MM.1S (cell line): ENCODE data around the gene PCNT.

ENCODE experiments used
- DNase-seq: peaks from one replicate; pipeline ENCODE4 v3.0.0-alpha.2; 2015
- H2AFZ ChIP-seq: fragments of 300-600 bp; sonication (generic); 2 replicates; pipeline ENCODE4 v1.6.0; 2016; ENCODE audit warnings: antibody characterized with exemption, low read length
- H3F3A ChIP-seq: fragments of 300-600 bp; sonication (generic); 2 replicates; pipeline ENCODE4 v1.6.1; 2016; ENCODE audit warnings: mild to moderate bottlenecking, antibody characterized with exemption, low read length, moderate library complexity, mixed read lengths; ENCODE audit not compliant: insufficient read depth
- H3K27ac ChIP-seq: fragments of 300-600 bp; sonication (generic); 2 replicates; pipeline ENCODE4 v1.5.1; 2016; ENCODE audit warnings: mild to moderate bottlenecking, low read length
- H3K27me3 ChIP-seq: fragments of 300-600 bp; sonication (generic); replicated peaks from 2 replicates; pipeline ENCODE4 v1.6.0; 2016; ENCODE audit warnings: low read length; ENCODE audit not compliant: insufficient read depth
- H3K36me3 ChIP-seq: fragments of 300-600 bp; sonication (generic); replicated peaks from 2 replicates; pipeline ENCODE4 v1.6.1; 2016; ENCODE audit warnings: mild to moderate bottlenecking, low read length, mixed read lengths; ENCODE audit not compliant: insufficient read depth
- H3K4me1 ChIP-seq: fragments of 300-600 bp; sonication (generic); 2 replicates; pipeline ENCODE4 v1.6.1; 2016; ENCODE audit warnings: low read length, mixed read lengths
- H3K4me2 ChIP-seq: fragments of 300-600 bp; sonication (generic); 2 replicates; pipeline ENCODE4 v1.6.0; 2016; ENCODE audit warnings: low read depth, low read length
- H3K4me3 ChIP-seq: fragments of 300-600 bp; sonication (generic); 2 replicates; pipeline ENCODE4 v1.5.1; 2016; ENCODE audit warnings: low read length, mixed read lengths
- H3K79me2 ChIP-seq: fragments of 300-600 bp; sonication (generic); 2 replicates; pipeline ENCODE4 v1.6.1; 2016; ENCODE audit warnings: mixed run types, low read length, mixed read lengths
- H3K9ac ChIP-seq: fragments of 300-600 bp; sonication (generic); 2 replicates; pipeline ENCODE4 v1.6.1; 2016; ENCODE audit warnings: low read length, mixed read lengths
- H3K9me2 ChIP-seq: fragments of 300-600 bp; sonication (generic); replicated peaks from 2 replicates; pipeline ENCODE4 v1.6.1; 2016; ENCODE audit warnings: mild to moderate bottlenecking, low read length, mixed read lengths; ENCODE audit not compliant: insufficient read depth
- H3K9me3 ChIP-seq: fragments of 300-600 bp; sonication (generic); replicated peaks from 2 replicates; pipeline ENCODE4 v1.6.1; 2016; ENCODE audit warnings: mild to moderate bottlenecking, low read length, mixed read lengths; ENCODE audit not compliant: insufficient read depth
- H4K20me1 ChIP-seq: fragments of 300-600 bp; sonication (generic); 2 replicates; pipeline ENCODE4 v1.6.1; 2016; ENCODE audit warnings: mild to moderate bottlenecking, low read length, moderate library complexity, mixed read lengths; ENCODE audit not compliant: insufficient read depth
- EZH2 ChIP-seq: fragments of 300-600 bp; sonication (generic); optimal IDR thresholded peaks from 2 replicates; pipeline ENCODE3; 2017; ENCODE audit warnings: low read depth, mild to moderate bottlenecking, antibody characterized with exemption, low read length, mixed read lengths
- EZH2phosphoT487 ChIP-seq: fragments of 300-600 bp; sonication (generic); IDR thresholded peaks from 2 replicates; pipeline ENCODE4 v1.6.1; 2018; ENCODE audit warnings: antibody characterized with exemption, low read length
- TF ChIP-seq, protein P1 (sequence below): fragments of 300-600 bp; sonication (generic); IDR thresholded peaks from 2 replicates; pipeline ENCODE4 v1.5.1; 2016; ENCODE audit warnings: antibody characterized with exemption, low read length, mixed read lengths

The PCNT gene

DNA sequence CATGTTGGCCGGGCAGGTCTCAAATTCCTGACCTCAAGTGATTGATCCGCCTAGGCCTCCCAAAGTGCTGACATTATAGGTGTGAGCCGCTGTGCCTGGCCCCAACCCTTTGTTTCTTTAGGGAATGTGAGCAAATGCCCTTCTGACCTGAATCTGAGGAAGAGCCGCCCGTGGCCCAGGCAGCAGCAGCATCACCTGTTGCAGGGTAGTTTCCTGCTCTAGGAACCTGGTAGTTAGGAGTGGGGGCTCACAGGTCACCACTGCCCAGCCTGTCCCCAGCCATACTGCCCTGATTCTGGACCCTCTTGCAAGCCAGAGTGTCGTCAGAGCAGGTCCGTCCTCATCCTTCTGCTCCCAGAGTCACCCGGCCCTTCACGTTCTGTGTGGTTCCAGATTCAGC is 24.8 kb upstream of the PCNT start:
- H3F3A ChIP-seq, result no peaks in the 10 kb centered on the region
- H3K9ac ChIP-seq, result no peak overlapping the region
- H2AFZ ChIP-seq, result no peak overlapping the region
- DNase-seq, result no peak
- no peak overlapping the region for H3K4me2 ChIP-seq
- H3K9me2 ChIP-seq, result no peaks in the 10 kb centered on the region
- H3K79me2 ChIP-seq, result no peaks in the 10 kb centered on the region
- 0 out of 2 replicates have a peak, but pooled peaks cover 3% of the 10 kb centered on the region for H3K36me3 ChIP-seq
- TF ChIP-seq EZH2, result no peak
- TF ChIP-seq EZH2phosphoT487, result no peak
- TF ChIP-seq, protein P1, sequence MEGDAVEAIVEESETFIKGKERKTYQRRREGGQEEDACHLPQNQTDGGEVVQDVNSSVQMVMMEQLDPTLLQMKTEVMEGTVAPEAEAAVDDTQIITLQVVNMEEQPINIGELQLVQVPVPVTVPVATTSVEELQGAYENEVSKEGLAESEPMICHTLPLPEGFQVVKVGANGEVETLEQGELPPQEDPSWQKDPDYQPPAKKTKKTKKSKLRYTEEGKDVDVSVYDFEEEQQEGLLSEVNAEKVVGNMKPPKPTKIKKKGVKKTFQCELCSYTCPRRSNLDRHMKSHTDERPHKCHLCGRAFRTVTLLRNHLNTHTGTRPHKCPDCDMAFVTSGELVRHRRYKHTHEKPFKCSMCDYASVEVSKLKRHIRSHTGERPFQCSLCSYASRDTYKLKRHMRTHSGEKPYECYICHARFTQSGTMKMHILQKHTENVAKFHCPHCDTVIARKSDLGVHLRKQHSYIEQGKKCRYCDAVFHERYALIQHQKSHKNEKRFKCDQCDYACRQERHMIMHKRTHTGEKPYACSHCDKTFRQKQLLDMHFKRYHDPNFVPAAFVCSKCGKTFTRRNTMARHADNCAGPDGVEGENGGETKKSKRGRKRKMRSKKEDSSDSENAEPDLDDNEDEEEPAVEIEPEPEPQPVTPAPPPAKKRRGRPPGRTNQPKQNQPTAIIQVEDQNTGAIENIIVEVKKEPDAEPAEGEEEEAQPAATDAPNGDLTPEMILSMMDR, result no peak
- no peaks in the 10 kb centered on the region for H3K4me1 ChIP-seq
- no peak overlapping the region for H3K27ac ChIP-seq
- no peaks in the 10 kb centered on the region for H3K27me3 ChIP-seq
- H4K20me1 ChIP-seq, result no peaks in the 10 kb centered on the region
- H3K9me3 ChIP-seq, result no peaks in the 10 kb centered on the region
- no peak overlapping the region for H3K4me3 ChIP-seq

DNA sequence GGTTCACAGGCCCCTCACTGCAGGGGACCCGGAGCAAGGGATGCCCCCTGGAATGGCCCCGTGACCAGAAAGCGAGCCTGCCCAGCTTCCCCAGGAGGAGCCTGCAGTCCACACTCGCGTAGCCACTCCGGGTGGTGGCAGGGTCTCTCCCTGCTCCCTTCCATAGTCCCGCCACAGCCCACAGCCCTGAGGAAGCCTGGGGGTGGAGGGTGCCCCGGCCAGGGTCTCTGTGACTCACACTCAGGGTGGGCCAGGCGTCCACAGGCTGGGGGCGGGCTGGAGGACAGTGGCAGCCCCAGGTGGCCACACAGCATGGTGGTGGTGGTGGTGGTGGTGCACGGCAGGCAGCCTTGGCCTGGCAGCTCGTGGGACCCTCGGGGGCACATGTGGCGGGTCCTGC is 22.2 kb upstream of the PCNT start:
- H3K36me3 ChIP-seq, result 0 out of 2 replicates have a peak, but pooled peaks cover 3% of the 10 kb centered on the region

DNA sequence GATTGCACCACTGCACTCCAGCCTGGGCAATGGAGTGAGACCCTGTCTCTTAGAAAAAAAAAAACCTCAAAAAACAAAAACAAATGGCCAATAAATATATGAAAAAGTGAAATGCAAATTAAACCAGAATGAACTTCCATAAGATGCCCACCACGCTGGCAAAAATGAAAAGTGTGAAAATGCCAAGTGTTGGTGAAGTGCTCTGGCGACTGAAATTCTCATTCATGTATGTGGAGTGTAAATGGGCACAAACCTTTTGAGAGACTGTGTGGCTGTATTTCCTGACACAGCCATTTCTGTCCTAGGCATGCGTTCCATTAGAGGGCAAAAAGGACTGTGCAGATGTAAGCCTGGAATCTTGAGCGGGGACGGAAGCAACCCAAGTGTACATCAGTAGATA is 19.5 kb upstream of the PCNT start:
- Histone ChIP-seq H2AFZ (no peak overlapping the region), H3F3A (no peaks in the 10 kb centered on the region), H3K27me3 (no peaks in the 10 kb centered on the region), H3K9ac (no peak overlapping the region), H3K9me2 (no peaks in the 10 kb centered on the region), H3K4me1 (no peaks in the 10 kb centered on the region), H3K4me3 (no peak overlapping the region), H3K4me2 (no peak overlapping the region), H4K20me1 (no peaks in the 10 kb centered on the region), H3K79me2 (no peaks in the 10 kb centered on the region), H3K36me3 (0 out of 2 replicates have a peak, but pooled peaks cover 3% of the 10 kb centered on the region), H3K9me3 (no peaks in the 10 kb centered on the region), H3K27ac (no peak overlapping the region)
- no peak for TF ChIP-seq EZH2phosphoT487
- TF ChIP-seq, protein P1, result no peak
- TF ChIP-seq EZH2, result no peak
- DNase-seq, result no peak

More for the DNA sequence above, 22.2 kb upstream of the PCNT start:
- no peak overlapping the region for H3K4me2 ChIP-seq
- H3K27me3 ChIP-seq, result no peaks in the 10 kb centered on the region
- no peaks in the 10 kb centered on the region for H4K20me1 ChIP-seq
- TF ChIP-seq EZH2phosphoT487 (no peak), EZH2 (no peak)
- TF ChIP-seq, protein P1, result no peak
- H3F3A ChIP-seq, result no peaks in the 10 kb centered on the region
- H3K4me1 ChIP-seq, result no peaks in the 10 kb centered on the region
- H3K4me3 ChIP-seq, result no peak overlapping the region
- no peak overlapping the region for H3K27ac ChIP-seq
- H3K9me2 ChIP-seq, result no peaks in the 10 kb centered on the region
- no peaks in the 10 kb centered on the region for H3K79me2 ChIP-seq
- H3K9me3 ChIP-seq, result no peaks in the 10 kb centered on the region
- no peak overlapping the region for H2AFZ ChIP-seq
- H3K9ac ChIP-seq, result no peak overlapping the region
- DNase-seq, result no peak
